ENCODE data around the gene CTPS2. TPM values are rescaled to one million over a fixed set of nuclear protein-coding genes. Genes with fewer than 3 reads are reported as not detected.
"Not testable (repeated sequence)": the region's sequence is repeated elsewhere in the genome, so short reads cannot be mapped to it uniquely, and the experiment has no call there.

Gene CTPS2
- total and polyA plus RNA-seq, 10 of the 15 experiments (the other 5 are each of a cell fraction or from before 2014, with no cell fraction given): 5.9 to 17.8 (median 14.2) TPM

GRCh38 chrX:16612257-16612897, 100.1 kb downstream of the CTPS2 start:
- POLR2A ChIA-PET: no interaction called here
- in situ Hi-C loops (cut with MboI) (no loop called here), intact Hi-C loops (cut with micrococcal nuclease; ENCODE audit: unreplicated experiment) (no loop called here)
- Histone ChIP-seq H3K9ac (ENCODE audit: control insufficient read depth, insufficient read depth, low read length) (no peak overlapping the region), H3K36me3 (ENCODE audit: control insufficient read depth in 2 of 2, insufficient read depth in 2 of 2, low read length in 1 of 2) (0 out of 4 replicates have a peak, but pooled peaks cover 0 to 1% of the 10 kb centered on the region in 2 experiments), H3K4me3 (no peak overlapping the region), H3K4me2 (ENCODE audit: control insufficient read depth, insufficient read depth) (no peak overlapping the region), H4K20me1 (ENCODE audit: control insufficient read depth, insufficient read depth) (no peaks in the 10 kb centered on the region), H3K79me2 (ENCODE audit: control insufficient read depth, insufficient read depth, low read length) (no peaks in the 10 kb centered on the region), H3K4me1 (ENCODE audit: control insufficient read depth, insufficient read depth, low read length) (no peaks in the 10 kb centered on the region), H3K9me3 (replicated peaks; ENCODE audit: control insufficient read depth, insufficient read depth, low read length) (no peaks in the 10 kb centered on the region), H2AFZ (ENCODE audit: control insufficient read depth, low read depth, low read length) (no peak overlapping the region), H3K27ac (ENCODE audit: control insufficient read depth, insufficient read depth) (no peak overlapping the region), H3K27me3 (replicated peaks in 1 of 2; ENCODE audit: control insufficient read depth in 2 of 2, insufficient read depth in 2 of 2, low read length in 1 of 2) (no peaks in the 10 kb centered on the region)
- DNase-seq (ENCODE audit: low read depth, low spot score) (no peak), FAIRE-seq (no peak), ATAC-seq (no peak)
- RAD21 ChIA-PET (ENCODE audit: unreplicated experiment): no interaction called here
- no peak for TF ChIP-seq TAF1 (IDR thresholded peaks at IDR 0.05; ENCODE audit: borderline replicate concordance, low read depth, low read length)
- SMC1A ChIA-PET (ENCODE audit: uncharacterized antibody, unreplicated experiment): interaction anchor here (2.2 kb wide), 1 partner anchor 9 kb away, joined by 5 read pairs; no protein-coding TSS in a partner anchor
- BruUV-seq (replicated peaks): no TSS peak
- 58% methylated on average over 6 of the region's 6 CpGs for whole genome bisulfite sequencing (ENCODE audit: insufficient coverage, insufficient replicate concordance, low lambda C conversion rate, missing lambda C conversion rate)
- CTCF ChIA-PET: no interaction called here

- H3K36me3 ChIP-seq (ENCODE audit: control insufficient read depth in 2 of 2, insufficient read depth in 2 of 2, low read length in 1 of 2); intact Hi-C loops (cut with micrococcal nuclease; ENCODE audit: unreplicated experiment); H2AFZ ChIP-seq (ENCODE audit: control insufficient read depth, low read depth, low read length); DNase-seq (ENCODE audit: low read depth, low spot score); RAD21 ChIA-PET (ENCODE audit: unreplicated experiment); in situ Hi-C loops (cut with MboI); H3K27me3 ChIP-seq (replicated peaks in 1 of 2; ENCODE audit: control insufficient read depth in 2 of 2, insufficient read depth in 2 of 2, low read length in 1 of 2); H3K9me3 ChIP-seq (replicated peaks; ENCODE audit: control insufficient read depth, insufficient read depth, low read length); FAIRE-seq; POLR2A ChIA-PET; CTCF ChIA-PET; H3K4me3 ChIP-seq; H3K9ac ChIP-seq (ENCODE audit: control insufficient read depth, insufficient read depth, low read length); H3K4me1 ChIP-seq (ENCODE audit: control insufficient read depth, insufficient read depth, low read length); BruUV-seq (replicated peaks); H3K27ac ChIP-seq (ENCODE audit: control insufficient read depth, insufficient read depth); ATAC-seq; H3K79me2 ChIP-seq (ENCODE audit: control insufficient read depth, insufficient read depth, low read length); H4K20me1 ChIP-seq (ENCODE audit: control insufficient read depth, insufficient read depth); H3K4me2 ChIP-seq (ENCODE audit: control insufficient read depth, insufficient read depth): not testable (repeated sequence)
- SMC1A ChIA-PET (ENCODE audit: uncharacterized antibody, unreplicated experiment): interaction anchor here (1.3 kb wide), 1 partner anchor 28 kb away, joined by 3 read pairs; no protein-coding TSS in a partner anchor
- 51% methylated on average over 3 of the region's 3 CpGs for WGBS (ENCODE audit: insufficient coverage, insufficient replicate concordance, low lambda C conversion rate, missing lambda C conversion rate)
Observed at GRCh38 chrX:16610654-16611053, 101.8 kb downstream of the CTPS2 start.
